PFSK-1 (cell line): ENCODE data around the gene MEF2C.

Source experiments
- FOXP2 ChIP-seq: optimal IDR thresholded peaks from 2 replicates; pipeline ENCODE3; 2011; ENCODE audit warnings: borderline replicate concordance, control low read depth, inconsistent platforms; ENCODE audit not compliant: insufficient read depth; ENCODE audit errors: extremely low read length, extremely low read depth
- POLR2AphosphoS5 ChIP-seq: IDR thresholded peaks from 2 replicates; pipeline ENCODE4 v1.6.1; 2012; ENCODE audit warnings: low read depth, mild to moderate bottlenecking, control low read depth, low read length, moderate library complexity
- SIN3A ChIP-seq: IDR thresholded peaks from 2 replicates; pipeline ENCODE4 v1.6.1; 2012; ENCODE audit warnings: mild to moderate bottlenecking, low read length, moderate library complexity, borderline replicate concordance; ENCODE audit not compliant: insufficient read depth
- TAF1 ChIP-seq: IDR thresholded peaks from 2 replicates; pipeline ENCODE4 v1.6.1; 2012; ENCODE audit warnings: low read length, control low read depth, borderline replicate concordance; ENCODE audit not compliant: insufficient read depth
- TF ChIP-seq, protein P1 (sequence below), 2 experiments: IDR thresholded peaks; 2 replicates each; pipeline versions ENCODE4 v1.6.1 to v1.8.0; 2011 to 2012; ENCODE audit warnings: low read depth in 2 of 2, low read length in 2 of 2, control low read depth in 1 of 2, inconsistent platforms in 1 of 2, mild to moderate bottlenecking in 1 of 2, moderate library complexity in 1 of 2; ENCODE audit not compliant: insufficient read depth in 1 of 2

The MEF2C gene

GRCh38 chr5:88815050-88815789 is 67.8 kb downstream of the MEF2C start:
- no peak for TF ChIP-seq SIN3A
- TF ChIP-seq POLR2AphosphoS5, result no peak
- TF ChIP-seq FOXP2, result no peak
- TF ChIP-seq, protein P1, sequence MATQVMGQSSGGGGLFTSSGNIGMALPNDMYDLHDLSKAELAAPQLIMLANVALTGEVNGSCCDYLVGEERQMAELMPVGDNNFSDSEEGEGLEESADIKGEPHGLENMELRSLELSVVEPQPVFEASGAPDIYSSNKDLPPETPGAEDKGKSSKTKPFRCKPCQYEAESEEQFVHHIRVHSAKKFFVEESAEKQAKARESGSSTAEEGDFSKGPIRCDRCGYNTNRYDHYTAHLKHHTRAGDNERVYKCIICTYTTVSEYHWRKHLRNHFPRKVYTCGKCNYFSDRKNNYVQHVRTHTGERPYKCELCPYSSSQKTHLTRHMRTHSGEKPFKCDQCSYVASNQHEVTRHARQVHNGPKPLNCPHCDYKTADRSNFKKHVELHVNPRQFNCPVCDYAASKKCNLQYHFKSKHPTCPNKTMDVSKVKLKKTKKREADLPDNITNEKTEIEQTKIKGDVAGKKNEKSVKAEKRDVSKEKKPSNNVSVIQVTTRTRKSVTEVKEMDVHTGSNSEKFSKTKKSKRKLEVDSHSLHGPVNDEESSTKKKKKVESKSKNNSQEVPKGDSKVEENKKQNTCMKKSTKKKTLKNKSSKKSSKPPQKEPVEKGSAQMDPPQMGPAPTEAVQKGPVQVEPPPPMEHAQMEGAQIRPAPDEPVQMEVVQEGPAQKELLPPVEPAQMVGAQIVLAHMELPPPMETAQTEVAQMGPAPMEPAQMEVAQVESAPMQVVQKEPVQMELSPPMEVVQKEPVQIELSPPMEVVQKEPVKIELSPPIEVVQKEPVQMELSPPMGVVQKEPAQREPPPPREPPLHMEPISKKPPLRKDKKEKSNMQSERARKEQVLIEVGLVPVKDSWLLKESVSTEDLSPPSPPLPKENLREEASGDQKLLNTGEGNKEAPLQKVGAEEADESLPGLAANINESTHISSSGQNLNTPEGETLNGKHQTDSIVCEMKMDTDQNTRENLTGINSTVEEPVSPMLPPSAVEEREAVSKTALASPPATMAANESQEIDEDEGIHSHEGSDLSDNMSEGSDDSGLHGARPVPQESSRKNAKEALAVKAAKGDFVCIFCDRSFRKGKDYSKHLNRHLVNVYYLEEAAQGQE (IDR thresholded peaks at IDR 0.05; ENCODE audit: insufficient read depth in 1 of 2, low read depth in 2 of 2, low read length in 2 of 2), result no peak
- TF ChIP-seq TAF1, result no peak

DNA sequence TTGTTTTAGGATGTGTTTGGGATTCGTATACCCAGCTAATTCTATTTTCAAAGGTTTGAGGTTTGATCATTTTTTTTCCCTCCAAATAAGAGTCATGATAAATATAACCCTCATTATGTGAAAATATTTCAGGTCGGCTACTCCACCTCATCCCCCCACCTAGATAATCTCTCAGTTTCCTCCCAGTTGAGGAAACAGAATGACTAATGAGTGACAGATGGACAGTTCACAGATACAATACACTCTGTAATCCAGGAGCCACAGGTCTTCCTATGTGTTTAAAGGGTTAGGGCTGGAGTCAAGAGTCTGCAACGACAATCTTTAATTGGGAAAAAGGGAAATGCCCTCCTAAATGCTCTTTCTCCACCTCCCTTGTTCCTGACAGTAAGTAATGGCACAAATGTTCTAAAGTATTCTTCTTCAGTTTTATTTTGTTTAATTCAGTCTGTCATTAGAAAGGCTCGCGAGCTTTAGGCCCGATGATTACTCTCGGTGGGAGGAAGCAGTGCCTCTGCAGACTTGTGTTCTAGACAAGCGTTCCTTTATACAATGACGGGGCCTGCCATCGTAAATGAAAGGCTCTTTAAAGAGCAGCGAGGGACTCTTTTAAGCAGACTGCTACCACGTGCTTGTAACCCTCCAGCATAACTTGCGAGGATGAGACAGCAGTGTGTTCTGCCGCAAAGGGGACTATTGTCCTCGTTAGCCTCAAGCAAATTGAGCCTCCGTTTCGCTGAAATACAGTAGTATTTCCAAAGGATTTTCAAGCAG is 69.0 kb downstream of the MEF2C start:
- TF ChIP-seq POLR2AphosphoS5 (no peak), FOXP2 (no peak), SIN3A (no peak)
- TF ChIP-seq, protein P1 (IDR thresholded peaks at IDR 0.05; ENCODE audit: insufficient read depth in 1 of 2, low read depth in 2 of 2, low read length in 2 of 2), result no peak

GRCh38 chr5:88813244-88813643 is 69.7 kb downstream of the MEF2C start:
- no peak for TF ChIP-seq FOXP2
- TF ChIP-seq, protein P1 (IDR thresholded peaks at IDR 0.05; ENCODE audit: insufficient read depth in 1 of 2, low read depth in 2 of 2, low read length in 2 of 2), result no peak
- TF ChIP-seq SIN3A, result no peak
- TF ChIP-seq TAF1, result no peak
- TF ChIP-seq POLR2AphosphoS5, result no peak

- TF ChIP-seq POLR2AphosphoS5 (no peak), TAF1 (no peak), SIN3A (no peak)
- TF ChIP-seq, protein P1 (IDR thresholded peaks at IDR 0.05; ENCODE audit: insufficient read depth in 1 of 2, low read depth in 2 of 2, low read length in 2 of 2), result no peak
Measured at GRCh38 chr5:88808153-88808552, 74.8 kb downstream of the MEF2C start.
